ENCODE data around the gene ARHGAP19.
A peak's percentile ranks its signal among the peaks of the same experiment; 100 is the strongest.

ARHGAP19 gene

DNA sequence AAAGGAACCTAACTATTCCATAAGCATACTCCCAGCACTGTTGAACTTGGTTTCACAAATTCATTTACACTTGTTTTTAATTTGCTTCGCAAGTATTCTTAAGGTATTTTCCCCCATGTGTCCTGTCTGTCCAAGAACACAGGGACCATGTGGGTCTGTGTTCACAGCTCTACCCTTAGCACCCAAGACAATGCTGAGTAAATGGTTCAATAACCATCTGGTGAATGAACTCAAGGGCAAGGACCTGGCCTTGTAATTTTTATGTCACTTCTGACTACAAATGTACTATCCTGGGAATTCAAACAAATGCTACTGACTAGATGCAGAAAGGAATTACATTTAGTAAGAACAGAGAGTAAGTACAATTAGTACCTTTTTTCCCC, 63.7 kb downstream of the ARHGAP19 start:
- DNase-seq (ENCODE audit: low spot score): no peak

DNA sequence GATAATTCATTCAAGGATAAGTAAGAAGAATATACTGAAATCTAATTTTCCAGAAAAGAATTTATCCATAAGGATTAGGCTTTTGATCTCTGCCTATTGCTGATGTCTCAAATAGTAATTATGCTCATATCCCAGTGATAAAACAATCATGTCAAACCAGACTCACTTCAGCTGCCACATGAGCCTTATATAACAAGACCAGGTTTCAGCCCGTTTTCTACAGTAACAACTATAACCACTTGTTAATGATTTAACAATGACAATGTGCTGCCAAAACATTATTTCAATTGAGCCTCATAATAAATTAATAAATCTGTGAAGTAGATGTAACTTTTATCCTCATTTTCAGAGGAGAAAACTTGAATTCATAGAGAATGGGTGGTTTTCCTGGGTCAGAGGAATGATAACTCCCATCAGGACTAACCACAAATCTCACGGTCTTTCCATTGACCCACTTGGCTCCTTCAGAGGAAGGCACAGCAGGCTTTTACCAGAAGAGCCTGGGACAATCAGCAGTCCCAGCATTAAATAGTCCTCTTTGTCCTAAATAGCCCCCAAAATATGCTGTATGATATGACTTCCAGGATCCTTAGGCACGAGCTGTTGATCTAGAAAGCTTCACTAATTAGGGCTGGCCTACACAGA, 64.2 kb downstream of the ARHGAP19 start:
- DNase-seq (ENCODE audit: low spot score): no peak

DNA sequence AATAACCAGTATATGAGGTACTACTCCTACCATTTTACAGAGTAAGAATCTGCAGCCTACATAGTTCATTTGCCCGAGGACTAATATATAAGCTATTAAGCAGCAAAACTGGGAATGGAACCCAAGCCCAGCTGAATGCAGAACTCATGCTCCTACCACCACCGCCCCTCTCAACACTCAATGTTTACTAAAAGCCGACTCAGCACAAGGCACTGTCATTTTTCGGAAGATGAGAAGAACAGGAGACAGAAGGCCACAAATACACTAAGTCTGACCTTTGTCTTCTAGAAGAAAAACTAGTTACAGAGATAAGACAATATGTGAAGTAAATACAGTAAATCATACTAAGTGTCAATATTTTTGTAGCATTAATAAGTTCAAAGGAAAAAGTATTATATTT, 66.0 kb downstream of the ARHGAP19 start:
- no peak for DNase-seq (ENCODE audit: low spot score)

DNA sequence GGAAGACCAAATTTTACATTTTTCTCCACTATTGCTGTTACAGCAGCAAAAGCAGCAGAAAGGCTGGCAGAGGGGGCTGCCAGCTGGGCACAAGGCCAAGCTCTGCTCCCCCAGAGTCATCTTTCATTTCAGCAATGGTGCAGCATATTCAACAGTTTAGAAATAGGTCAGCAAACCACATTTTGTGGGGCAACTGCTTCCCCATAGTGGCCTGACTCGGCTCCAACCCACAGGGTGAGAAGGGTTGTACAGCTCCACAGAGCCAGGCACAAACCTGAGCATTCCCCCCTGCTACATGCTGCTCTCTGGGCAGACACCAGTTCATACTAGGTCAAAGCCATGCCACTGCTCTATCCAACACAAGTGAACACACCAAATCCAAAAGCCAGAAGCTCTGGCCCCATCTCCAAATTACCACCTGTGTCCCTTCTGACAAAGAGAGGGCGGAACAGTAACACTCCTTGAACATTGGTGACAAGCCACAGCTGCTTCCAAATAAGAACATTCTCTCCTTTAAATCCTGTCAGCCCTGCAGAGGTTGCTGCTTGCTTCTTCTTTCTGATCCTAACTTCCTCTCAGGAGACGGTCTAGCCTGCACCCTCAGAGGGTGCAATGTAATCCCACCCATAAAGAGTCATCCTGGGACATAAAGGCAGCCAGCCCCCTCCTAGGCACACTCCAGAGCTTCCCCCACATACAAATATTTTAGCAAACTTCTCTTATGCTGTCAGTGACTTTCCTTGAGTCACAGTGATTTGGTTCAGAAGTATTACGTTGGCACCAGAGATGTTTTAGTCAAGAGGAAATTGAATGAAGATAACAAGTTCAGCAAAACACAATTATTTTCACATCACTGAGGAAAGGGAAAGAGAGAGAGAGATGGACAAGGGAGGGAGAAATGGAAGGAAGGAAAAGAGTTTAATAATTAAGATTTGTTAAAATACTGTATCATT, 67.7 kb downstream of the ARHGAP19 start:
- DNase-seq (ENCODE audit: low spot score): no peak

DNA sequence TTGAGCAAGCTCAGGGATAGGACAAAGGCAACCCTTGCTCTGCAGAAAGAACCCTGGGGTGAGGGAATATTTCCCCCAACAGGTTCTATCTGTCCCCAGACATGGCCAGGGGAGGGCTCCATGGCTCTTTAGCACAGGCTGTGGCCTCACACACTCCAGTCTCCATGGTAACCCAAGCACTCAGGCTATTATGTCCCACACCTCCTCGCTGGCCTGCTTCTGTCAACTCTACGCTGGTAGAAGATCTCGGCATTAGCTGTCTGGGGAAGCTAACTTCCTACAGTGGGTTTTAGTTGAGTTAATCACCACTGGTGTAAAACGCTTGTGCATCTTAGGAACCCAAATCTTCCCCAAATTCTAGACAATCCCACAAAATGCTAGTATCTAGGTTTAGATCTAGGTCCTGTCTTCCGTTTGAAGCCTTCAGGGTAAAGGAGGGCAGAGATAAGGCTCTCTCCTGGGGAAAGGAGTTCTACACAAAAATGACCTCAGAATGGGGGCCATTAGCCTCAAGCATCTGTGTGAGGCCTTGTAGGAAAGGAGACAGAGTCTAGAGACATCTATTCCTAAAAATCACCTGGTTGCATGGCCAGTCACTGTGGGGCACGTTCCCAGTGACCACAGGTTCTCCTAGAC, 70.0 kb downstream of the ARHGAP19 start:
- DNase-seq (ENCODE audit: low spot score): no peak

DNA sequence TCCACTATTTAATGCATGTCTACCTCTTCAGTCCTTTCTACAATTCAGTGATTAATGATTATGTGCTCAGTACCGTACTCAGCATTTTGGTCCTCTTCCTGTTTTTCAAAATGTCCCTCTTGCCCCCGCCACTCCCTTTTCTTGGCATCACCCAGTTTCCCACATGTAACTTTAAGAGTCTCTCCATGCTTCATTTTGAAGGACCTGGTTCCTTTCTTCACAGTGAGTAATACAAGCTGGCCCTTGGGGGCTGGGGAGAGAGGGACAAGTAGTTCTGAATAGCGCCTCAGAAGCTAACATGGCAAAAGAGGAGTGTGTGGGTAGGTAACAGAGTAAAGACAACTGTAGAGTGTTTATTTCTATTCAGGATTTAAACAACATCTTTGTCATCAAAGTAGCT, 72.1 kb downstream of the ARHGAP19 start:
- no peak for DNase-seq (ENCODE audit: low spot score)

DNA sequence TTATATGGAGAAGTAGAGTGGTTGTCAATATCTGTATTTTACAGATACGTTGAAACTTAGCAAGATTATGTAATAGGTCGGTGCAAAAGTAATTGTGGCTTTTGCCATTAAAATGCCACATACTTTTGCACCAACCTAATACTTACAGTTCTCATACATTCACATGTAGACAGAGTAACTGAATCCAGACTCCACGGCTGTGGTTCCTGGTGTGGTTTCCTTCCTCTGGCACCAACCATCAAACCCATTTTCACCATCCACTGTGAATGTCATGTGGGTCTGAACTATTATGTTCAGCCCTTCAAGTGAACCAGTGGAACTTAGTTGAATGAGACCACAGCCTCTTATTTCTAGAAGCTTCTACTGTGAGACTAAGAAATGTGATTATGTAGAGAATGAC, 75.1 kb downstream of the ARHGAP19 start:
- DNase-seq (ENCODE audit: low spot score): no peak

DNA sequence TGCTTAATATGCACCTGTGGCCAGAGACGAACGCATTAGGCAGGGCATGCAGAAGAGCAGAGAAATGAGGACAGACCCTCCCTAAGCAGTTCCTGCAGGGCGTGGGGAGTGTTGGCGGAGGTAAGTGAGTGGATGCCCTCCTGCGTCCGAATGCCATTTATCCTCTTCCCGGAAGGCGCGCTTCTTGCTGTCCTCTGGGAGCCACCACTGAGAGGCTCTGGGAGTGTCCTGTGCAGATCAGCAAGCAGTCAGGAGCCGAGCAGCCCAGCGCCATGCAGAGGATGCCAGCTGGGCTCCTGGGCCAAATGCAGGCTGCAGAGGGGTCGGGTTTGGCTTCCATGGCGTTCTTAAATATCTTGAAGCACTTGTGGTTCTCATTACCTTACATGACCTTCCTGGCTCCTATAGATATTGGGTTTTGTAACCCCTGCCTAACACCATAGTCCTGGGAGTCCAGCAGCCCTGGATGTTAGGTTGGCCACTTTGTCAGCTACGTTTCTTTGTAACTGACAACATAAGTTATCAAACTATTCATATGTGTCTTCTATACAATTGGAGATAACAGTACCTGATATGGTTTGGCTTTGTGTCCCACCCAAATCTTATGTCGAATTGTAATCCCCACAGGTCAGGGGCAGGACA, 76.7 kb downstream of the ARHGAP19 start:
- DNase-seq (ENCODE audit: low spot score): no peak

DNA sequence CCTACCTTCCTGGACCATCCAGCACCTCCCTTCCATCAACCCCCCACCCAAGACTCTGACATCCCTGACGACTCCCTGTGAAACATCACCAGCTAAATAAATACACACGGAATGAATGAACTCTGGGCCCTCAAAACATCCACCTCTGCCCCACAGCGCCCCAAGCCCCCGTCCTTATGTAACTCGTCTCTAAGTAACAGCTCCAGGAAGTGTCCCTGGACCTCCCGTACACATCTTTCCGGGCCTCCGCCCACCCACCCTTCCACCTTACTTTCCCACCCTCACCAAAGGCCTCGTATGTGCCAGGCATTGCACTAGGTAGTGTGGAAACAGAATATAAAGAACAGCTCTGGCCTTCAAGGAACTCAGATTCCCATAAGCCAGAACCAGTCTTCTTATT, 79.0 kb downstream of the ARHGAP19 start:
- no peak for DNase-seq (ENCODE audit: low spot score)

DNA sequence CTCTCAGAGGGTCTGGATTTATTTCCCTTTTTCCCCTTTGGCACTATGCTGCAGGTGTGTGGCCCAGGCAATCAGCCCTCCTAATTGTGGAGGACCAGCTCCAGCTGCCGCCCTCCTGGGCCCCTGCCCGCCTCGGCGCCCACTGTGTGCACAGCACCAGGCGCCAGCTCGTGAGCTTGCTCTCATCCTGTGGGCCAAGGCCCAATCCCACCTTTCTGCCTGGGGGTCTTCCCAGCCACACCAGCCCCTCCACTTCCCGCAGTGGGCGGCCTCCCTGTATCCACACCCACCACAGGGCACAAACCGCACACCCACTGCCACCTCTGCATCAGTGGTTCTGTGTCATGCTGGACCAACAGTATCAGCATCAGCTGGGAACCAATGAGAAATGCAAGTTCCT, 81.2 kb downstream of the ARHGAP19 start:
- no peak for DNase-seq (ENCODE audit: low spot score)

DNA sequence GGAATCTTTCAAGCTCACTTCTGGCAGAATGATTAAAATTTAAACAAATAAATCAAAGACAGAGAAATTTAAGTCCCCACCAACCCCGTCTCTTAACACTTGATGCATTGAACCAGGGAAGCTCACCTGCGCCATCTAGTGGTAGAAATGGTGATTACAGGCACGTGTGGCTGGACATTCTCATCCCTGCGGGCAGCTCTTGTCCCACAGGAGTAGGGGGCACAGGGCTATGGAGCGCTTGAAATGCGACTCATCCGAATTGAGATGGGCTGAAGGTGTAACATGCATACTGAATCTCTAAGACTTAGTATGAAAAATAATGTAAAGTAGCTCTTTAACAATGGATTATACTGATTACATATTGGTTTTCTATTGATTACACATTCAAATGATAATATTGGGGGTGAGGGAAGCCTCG, 81.9 kb downstream of the ARHGAP19 start:
- peak; percentile 79 for DNase-seq (ENCODE audit: low spot score)

DNA sequence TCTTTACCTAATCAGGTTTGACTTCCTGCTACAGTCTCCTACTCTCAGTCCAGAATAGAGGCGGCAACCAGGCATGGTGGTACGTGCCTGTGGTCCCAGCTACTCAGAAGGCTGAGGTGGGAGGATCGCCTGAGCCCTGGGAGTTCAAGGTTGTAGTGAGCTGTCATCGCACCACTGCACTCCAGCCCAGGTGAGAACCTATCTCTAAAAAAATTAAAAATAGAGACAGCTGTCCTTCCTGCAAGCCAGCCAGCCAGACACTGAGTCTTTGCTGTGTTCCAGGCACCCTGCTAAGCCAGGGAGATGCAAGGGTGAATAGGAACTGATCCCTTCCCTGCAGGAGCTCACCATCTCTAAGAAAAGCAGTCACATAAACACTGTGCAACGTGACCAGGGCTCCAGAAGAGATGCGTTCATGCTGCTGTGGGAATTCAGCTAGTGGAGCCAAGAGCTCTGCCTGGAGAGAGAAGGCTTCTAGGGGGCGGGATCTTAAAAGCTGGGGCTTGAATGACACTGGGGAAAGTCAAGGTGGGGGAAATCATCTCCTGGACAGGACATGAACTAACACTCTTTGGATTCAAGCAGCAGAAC, 84.6 kb downstream of the ARHGAP19 start:
- DNase-seq (ENCODE audit: low spot score): no peak

DNA sequence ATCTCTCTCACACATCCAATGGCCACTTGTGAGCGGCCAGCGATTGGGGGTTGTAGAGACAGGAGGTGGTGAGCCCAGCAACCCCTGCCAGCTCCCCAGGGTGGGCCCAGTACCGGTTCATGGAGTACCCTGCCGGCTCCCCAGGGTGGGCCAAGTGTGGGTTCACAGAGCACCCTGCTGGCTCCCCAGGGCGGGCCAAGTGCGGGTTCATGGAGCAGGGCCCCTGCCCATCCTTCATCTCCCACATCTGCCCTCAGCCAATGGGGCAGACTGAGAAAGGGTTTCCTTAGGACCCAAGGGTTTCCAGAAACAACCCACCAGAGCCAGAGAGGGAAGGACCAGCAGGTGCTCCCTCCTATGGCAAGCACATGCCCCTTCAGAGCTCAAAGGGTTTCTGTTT, 85.3 kb downstream of the ARHGAP19 start:
- no peak for DNase-seq (ENCODE audit: low spot score)

DNA sequence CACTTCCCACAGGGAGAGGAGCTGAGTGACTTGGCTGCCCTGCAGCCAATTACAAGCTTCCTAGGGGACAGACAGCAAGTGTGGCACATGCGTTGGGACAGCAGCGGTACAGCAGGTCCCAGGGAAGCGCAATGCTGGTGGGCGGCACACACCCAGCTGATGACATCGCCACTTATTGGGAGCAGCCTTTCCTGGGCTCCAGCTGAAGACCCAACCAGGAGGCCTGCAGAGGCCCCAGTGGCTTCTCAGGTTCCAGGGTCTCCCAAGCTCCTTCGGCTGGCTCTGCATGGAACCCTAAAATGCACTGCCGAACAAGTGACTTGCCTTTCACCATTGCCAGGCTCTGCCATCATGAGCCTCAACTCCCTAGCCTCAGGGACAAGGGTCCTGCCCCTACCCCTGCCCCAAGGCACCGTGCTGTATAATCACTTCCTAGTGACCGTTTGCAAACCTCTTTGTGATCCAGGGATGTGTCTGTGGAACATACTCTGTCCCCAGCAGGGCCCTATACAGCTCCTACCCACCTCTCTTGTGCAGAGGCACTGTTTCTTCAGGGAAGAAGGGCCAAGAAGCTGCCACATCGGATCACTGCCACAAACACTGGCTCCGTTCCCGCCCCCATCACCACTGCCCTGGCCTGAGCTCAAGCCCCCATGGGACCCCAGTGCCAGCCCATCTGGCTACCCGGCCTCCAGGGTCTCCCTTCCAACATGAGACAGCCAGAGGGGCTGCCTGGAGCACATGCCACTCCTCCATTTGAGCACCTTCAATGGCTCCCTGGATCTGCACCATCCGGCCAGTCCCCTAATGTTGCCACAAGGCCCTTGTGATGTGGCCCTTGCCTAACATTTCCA, 87.4 kb downstream of the ARHGAP19 start:
- no peak for DNase-seq (ENCODE audit: low spot score)

DNA sequence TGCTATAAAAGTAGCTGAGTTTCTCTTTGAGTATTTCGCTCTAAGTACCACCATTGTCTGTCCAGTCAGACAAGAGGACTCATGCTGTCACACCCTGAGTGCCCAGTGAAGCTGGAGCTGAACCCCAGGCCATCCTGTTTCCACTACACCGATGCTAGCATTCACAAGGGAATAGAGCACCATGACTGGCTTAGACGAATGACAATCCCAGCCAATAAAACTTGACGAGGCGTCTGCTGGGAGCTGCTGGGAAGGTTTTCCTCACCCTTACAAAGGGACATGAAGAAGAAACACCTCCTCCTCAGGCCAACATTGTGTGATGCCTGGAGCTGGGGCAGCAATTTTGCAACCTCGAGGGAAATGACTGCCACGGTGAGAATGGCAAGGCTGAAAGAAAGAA, 89.2 kb downstream of the ARHGAP19 start:
- DNase-seq (ENCODE audit: low spot score): no peak

DNA sequence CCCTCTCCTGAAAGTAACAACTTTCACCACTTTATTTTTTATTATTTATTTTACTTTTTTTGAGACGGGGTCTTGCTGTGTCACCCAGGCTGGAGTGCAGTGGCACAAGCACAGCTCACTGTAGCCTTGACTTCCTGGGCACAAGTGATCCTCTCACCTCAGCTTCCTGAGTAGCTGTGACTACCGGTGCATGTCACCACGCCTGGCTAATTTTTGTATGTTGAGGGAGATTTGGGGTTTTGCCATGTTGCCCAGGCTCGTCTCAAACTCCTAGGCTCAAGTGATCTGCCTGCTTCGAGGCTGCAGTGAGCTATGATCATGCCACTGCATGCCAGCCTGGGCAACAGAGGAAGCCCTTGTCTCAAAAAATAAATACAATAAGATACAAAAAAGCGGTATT, 91.8 kb downstream of the ARHGAP19 start:
- no peak for DNase-seq (ENCODE audit: low spot score)

DNA sequence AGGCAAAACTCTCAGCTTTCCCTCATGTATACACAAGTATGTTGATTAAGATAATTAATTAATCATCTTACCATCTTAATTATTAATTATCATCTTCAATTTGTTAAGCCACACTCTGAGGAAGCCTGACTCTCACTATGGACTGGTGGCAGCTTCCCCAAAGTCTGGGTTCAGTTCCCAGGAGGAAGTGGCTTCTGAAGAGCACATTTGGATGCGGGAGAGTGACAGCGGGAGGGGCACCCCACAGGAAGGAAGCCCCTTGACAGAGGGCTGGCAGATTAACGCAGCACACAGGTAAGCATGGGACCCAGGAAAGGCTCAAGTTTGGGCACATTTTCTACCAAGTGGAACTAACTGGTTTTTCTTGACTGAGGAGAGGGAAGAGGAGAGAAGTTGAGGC, 93.3 kb downstream of the ARHGAP19 start:
- DNase-seq (ENCODE audit: low spot score): no peak

DNA sequence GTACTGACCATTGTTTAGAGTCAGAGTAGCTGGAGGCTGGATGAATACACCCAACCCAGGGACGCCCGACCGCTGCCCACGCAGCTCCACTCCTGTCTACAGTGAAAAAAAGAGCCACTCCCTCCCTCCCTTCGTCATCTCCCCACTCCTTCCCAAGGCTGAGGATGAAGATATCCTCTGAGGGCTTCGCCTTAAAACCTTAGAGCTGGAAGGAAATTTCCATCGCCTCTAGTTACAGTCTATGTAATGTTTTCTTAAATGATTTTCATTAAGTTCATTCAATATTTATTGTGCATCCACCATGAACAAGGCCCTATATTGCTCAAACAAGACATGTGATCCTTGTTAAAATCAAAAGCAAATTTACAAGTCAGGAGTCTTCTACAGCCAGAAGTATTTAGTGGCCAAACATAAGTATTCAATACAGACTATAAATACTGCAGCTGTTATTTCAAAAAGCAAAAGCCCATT, 95.4 kb downstream of the ARHGAP19 start:
- no peak for DNase-seq (ENCODE audit: low spot score)

DNA sequence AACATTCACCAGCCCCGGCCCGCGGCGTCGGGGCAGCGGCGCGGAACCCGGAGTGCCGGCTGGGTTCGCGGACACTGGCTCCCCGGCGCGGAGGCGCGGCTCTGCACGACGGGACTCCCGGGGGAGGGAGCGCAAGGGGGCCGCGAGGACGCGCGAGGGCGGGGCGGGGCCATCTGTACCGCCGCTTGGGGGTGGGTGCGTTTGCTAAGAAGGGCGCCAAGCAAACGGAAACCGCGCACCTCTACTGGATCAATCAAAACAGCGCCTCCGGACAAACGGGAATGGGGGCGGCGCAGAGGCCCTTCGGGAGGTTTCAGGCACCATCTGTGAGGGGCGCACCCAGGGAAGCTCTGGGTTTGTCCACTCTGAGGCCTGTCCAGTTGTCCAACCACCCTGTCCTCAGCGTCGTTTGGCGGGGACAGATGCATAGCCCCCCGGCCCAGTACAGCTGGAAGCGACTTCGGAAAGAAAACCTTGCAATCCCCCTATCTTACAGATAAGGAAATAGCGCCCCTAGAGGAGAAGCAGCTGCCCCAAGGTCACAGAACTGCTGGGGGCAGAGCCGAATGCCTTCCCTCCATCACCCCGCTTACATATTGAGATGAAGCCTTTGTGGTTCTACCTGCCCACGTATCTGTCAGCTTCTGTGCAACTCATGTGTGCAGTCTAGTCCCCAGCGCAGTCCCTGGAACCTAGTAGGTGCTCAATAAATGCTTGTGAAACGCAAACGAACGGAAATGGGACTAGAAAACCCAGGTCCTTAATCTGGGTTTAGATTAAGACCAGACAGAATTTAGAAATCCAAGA, 96.0 kb downstream of the ARHGAP19 start:
- peak; percentile 72 for DNase-seq (ENCODE audit: low spot score)

DNA sequence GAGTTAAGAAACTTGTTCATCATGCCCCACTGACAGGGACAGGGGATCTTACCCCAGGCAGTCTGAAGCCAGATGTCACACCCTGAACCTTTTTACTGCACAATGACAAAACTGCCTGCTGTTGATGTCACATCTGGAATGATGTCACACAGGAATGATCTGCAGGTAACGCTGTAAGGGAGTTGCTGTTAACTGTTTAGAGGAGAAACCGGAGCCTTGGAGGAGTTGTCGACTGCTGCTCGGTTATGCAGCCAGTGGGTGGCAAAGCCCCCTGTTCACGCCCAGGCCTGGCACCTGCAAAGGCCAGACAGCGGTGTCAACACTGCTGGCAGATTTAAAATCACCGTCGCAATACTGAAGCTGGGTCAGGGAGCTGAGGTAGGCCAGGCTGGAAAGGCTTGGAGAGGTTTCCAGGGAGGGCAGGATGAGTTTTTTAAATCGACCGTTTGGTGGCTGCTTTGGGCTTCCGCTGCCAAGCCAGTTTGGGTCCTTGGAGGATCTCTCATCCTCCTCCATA, 96.7 kb downstream of the ARHGAP19 start:
- no peak for DNase-seq (ENCODE audit: low spot score)

Data from AG20443 (cell line).